Lower lobe of right lung (tissue), 2 donors: Measurements from ENCODE around the gene ATG5. TPM values are rescaled to one million over a fixed set of nuclear protein-coding genes. Genes with fewer than 3 reads are reported as not detected.

Source experiments
- ATAC-seq, 2 donors: fragments of 200-7000 bp; cut with Tn5 transposase; one replicate each; pipeline ENCODE4 v1.9.1; 2020 to 2022; ENCODE audit warnings: mild to moderate bottlenecking in 2 of 2, moderate library complexity in 2 of 2
- DNase-seq: peaks from one replicate; pipeline ENCODE4 v3.0.0-alpha.2; 2020
- H3K27ac ChIP-seq: fragments of 200-600 bp; one replicate; pipeline ENCODE4 v1.8.0; 2022
- H3K27me3 ChIP-seq: fragments of 200-600 bp; one replicate; pipeline ENCODE4 v1.8.0; 2022; ENCODE audit warnings: low read depth
- H3K36me3 ChIP-seq: fragments of 200-600 bp; one replicate; pipeline ENCODE4 v1.8.0; 2022; ENCODE audit warnings: mild to moderate bottlenecking
- H3K4me1 ChIP-seq: fragments of 200-600 bp; one replicate; pipeline ENCODE4 v1.8.0; 2022
- H3K4me3 ChIP-seq: fragments of 200-600 bp; one replicate; pipeline ENCODE4 v1.8.0; 2022; ENCODE audit warnings: mild to moderate bottlenecking
- H3K9me3 ChIP-seq: fragments of 200-600 bp; one replicate; pipeline ENCODE4 v1.8.0; 2022
- CTCF ChIP-seq: fragments of 200-600 bp; IDR thresholded peaks from one replicate; pipeline ENCODE4 v1.8.0; 2022; ENCODE audit warnings: antibody characterized with exemption, mild to moderate bottlenecking
- intact Hi-C: fragments of 100-400 bp; cut with DNase I; formaldehyde crosslinking; loops from one replicate; pipeline ENCODE4 v1.11.0; 2022
- total RNA-seq: library from RNA; stranded (reverse); fragmentation: NEBNext Ultra II Directional; extraction: Animal tissue kit (Norgen Biotek cat#: 25700); gene quantifications from one replicate; pipeline ENCODE4 v1.2.1, GENCODE V29; 2021
- donor health status: DM: no; HTN: yes; CAD: no; lungs with severe emphysema.

Gene ATG5
- total RNA-seq, 1 donor from 2014 or later, result 33.6 TPM

- Histone ChIP-seq H3K36me3 (no peaks in the 10 kb centered on the region), H3K27ac (no peak overlapping the region), H3K27me3 (no peaks in the 10 kb centered on the region), H3K4me3 (no peak overlapping the region), H3K4me1 (no peaks in the 10 kb centered on the region), H3K9me3 (no peaks in the 10 kb centered on the region)
- intact Hi-C loops, result no loop called here
- TF ChIP-seq CTCF, result peak; percentile 65
- DNase-seq (no peak), ATAC-seq (peak; percentile 66 to 86)
Measured at GRCh38 chr6:106223300-106223930, 102.1 kb downstream of the ATG5 start.

- no peak for DNase-seq
- intact Hi-C loops, result no loop called here
- Histone ChIP-seq H3K9me3 (no peaks in the 10 kb centered on the region), H3K27ac (no peak overlapping the region), H3K27me3 (no peaks in the 10 kb centered on the region), H3K4me3 (no peak overlapping the region), H3K36me3 (no peaks in the 10 kb centered on the region), H3K4me1 (no peaks in the 10 kb centered on the region)
- ATAC-seq, result no peak
- no peak for TF ChIP-seq CTCF
Measured at GRCh38 chr6:106220485-106220884, 105.1 kb downstream of the ATG5 start.

- H3K36me3 ChIP-seq, result no peaks in the 10 kb centered on the region
- H3K27me3 ChIP-seq, result no peaks in the 10 kb centered on the region
- no peak overlapping the region for H3K27ac ChIP-seq
- DNase-seq, result no peak
- no peak overlapping the region for H3K4me3 ChIP-seq
- ATAC-seq, result no peak
- intact Hi-C loops, result no loop called here
- no peak for TF ChIP-seq CTCF
- no peaks in the 10 kb centered on the region for H3K4me1 ChIP-seq
- no peaks in the 10 kb centered on the region for H3K9me3 ChIP-seq
Measured at GRCh38 chr6:106216527-106216926, 109.0 kb downstream of the ATG5 start.

GRCh38 chr6:106215608-106216007 is 110.0 kb downstream of the ATG5 start:
- no peaks in the 10 kb centered on the region for H3K9me3 ChIP-seq
- intact Hi-C loops, result no loop called here
- no peak for ATAC-seq
- no peak overlapping the region for H3K4me3 ChIP-seq
- no peak overlapping the region for H3K27ac ChIP-seq
- H3K27me3 ChIP-seq, result no peaks in the 10 kb centered on the region
- TF ChIP-seq CTCF, result no peak
- no peaks in the 10 kb centered on the region for H3K4me1 ChIP-seq
- no peak for DNase-seq
- H3K36me3 ChIP-seq, result no peaks in the 10 kb centered on the region

- DNase-seq, result no peak
- no peaks in the 10 kb centered on the region for H3K27me3 ChIP-seq
- no peaks in the 10 kb centered on the region for H3K9me3 ChIP-seq
- H3K27ac ChIP-seq, result no peak overlapping the region
- ATAC-seq, result no peak
- H3K4me1 ChIP-seq, result no peaks in the 10 kb centered on the region
- TF ChIP-seq CTCF, result no peak
- no peaks in the 10 kb centered on the region for H3K36me3 ChIP-seq
- intact Hi-C loops, result no loop called here
- H3K4me3 ChIP-seq, result no peak overlapping the region
Measured at GRCh38 chr6:106214531-106214930, 111.0 kb downstream of the ATG5 start.
